Omental fat pad (tissue), 4 donors: ENCODE data around the gene IGBP1. TPM values are rescaled to one million over a fixed set of nuclear protein-coding genes. Genes with fewer than 3 reads are reported as not detected.
"Not testable (repeated sequence)": the region's sequence is repeated elsewhere in the genome, so short reads cannot be mapped to it uniquely, and the experiment has no call there.

ENCODE experiments used
- ATAC-seq: fragments of 150-250 bp; one replicate; pipeline ENCODE4 v1.9.1; 2016; ENCODE audit warnings: mild to moderate bottlenecking, moderate library complexity; ENCODE audit not compliant: low FRiP score
- DNase-seq: peaks from one replicate; pipeline ENCODE4 v3.0.0-alpha.2; 2019; ENCODE audit warnings: low spot score
- total RNA-seq, 4 donors: library from RNA; depleted of rRNA; stranded (reverse); fragments of >200 nt; gene quantifications; one replicate each; pipeline ENCODE4 v1.1.0, GENCODE V29; 2016
- TF ChIP-seq, protein P1 (sequence below), 3 donors: fragments of 450-650 bp; IDR thresholded peaks; one replicate each; pipeline ENCODE4 v1.5.1; 2016 to 2017; ENCODE audit warnings: antibody characterized with exemption in 3 of 3, mild to moderate bottlenecking in 3 of 3, moderate library complexity in 2 of 3

IGBP1 gene
- total RNA-seq, 4 donors from 2014 or later, result 43.1 to 63.7 (median 54.4) TPM

DNA sequence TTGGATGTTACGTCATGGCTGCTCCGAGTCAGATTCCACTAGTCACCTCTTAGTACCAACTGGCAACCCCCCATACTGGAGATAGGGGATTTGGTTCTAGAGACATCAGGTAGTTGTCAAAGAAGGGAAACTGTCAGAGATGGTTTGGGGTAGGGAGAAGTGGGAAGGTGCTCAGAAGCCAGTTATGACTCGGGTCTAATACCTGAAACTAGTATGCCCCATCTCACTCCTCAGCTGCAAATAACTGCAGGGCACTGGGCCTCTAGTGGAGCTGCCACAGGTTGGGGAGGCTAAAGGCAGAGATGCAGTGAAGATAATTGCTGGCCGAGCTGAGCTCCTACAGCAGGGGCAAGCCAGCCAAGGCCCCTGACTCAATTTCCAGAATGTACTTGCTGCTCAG lies 41.0 kb upstream of the IGBP1 start:
- TF ChIP-seq, protein P1, sequence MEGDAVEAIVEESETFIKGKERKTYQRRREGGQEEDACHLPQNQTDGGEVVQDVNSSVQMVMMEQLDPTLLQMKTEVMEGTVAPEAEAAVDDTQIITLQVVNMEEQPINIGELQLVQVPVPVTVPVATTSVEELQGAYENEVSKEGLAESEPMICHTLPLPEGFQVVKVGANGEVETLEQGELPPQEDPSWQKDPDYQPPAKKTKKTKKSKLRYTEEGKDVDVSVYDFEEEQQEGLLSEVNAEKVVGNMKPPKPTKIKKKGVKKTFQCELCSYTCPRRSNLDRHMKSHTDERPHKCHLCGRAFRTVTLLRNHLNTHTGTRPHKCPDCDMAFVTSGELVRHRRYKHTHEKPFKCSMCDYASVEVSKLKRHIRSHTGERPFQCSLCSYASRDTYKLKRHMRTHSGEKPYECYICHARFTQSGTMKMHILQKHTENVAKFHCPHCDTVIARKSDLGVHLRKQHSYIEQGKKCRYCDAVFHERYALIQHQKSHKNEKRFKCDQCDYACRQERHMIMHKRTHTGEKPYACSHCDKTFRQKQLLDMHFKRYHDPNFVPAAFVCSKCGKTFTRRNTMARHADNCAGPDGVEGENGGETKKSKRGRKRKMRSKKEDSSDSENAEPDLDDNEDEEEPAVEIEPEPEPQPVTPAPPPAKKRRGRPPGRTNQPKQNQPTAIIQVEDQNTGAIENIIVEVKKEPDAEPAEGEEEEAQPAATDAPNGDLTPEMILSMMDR (IDR thresholded peaks at IDR 0.05), result no peak

DNA sequence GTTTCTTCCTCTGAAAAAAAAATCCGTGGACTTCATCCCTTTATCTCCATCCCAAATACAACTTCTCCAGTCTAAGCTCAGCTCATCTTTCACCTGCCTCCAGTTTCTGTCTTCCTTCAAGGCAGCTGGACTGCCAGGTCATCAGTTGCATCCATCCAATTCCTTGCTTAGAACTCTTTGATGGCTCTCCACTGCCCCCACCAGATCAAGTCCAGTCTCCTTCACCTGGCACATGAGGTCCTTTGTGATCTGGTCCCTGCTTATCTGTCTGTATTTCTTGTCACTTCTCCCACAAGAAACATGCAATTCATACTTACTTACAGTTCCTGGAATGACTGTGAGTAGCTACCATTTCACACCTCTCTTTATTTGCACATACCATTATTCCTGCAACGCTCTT lies 37.2 kb upstream of the IGBP1 start:
- TF ChIP-seq, protein P1 (IDR thresholded peaks at IDR 0.05), result no peak
- no peak for DNase-seq
- no peak for ATAC-seq

More for the DNA sequence above, 41.0 kb upstream of the IGBP1 start:
- DNase-seq (no peak), ATAC-seq (no peak)

DNA sequence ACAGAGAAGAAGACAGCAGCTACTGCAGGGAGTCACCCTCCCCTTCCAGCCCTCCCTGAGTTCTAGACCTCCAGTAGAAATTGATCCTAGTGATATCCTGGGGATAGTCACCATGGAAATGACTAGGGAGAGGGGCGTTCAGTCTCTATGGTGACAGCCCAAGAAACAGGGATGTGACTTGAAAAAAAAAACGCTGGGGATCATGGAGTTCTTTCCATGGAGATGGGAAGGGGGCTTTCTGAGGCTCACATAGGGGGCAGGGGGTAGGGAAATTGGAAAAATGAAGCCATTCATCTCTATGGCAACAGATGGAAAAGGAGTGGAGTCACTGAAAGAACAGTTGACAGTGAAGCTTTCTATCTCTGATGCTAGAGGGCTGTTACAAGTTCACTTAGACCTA lies 28.0 kb upstream of the IGBP1 start:
- DNase-seq (no peak), ATAC-seq (no peak)
- TF ChIP-seq, protein P1 (IDR thresholded peaks at IDR 0.05), result no peak

DNA sequence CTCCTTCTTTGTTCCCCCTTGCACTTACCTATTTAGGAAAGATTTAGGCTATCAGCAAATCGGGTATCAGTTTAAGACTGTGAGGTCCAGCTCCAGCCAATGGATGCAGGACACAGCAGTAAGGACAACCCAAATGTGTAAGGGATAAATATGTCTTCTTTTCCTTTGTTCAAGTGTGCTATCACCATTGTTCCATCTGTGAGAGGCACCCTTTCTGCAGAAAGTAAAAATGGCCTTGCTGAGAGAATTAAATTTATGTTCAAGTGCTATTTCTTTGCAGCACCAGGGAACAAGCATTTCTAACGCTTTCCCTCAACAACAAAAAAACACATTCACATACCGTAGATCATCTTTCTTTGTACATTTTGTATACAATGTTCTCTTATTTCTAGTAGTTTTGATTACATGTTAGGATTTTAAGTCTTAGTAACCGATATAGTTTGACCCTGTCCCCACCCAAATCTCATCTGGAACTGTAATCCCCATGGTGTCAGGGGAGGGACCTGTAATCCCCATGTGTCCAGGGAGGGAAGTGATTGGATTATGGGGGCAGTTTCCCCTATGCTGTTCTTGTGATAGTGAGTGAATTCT lies 21.7 kb upstream of the IGBP1 start:
- not testable (repeated sequence) for ATAC-seq

GRCh38 chrX:70117738-70118137 lies 15.5 kb upstream of the IGBP1 start:
- TF ChIP-seq, protein P1 (IDR thresholded peaks at IDR 0.05), result no peak
- ATAC-seq (no peak), DNase-seq (no peak)

More for the DNA sequence above, 21.7 kb upstream of the IGBP1 start:
- not testable (repeated sequence) for DNase-seq

DNA sequence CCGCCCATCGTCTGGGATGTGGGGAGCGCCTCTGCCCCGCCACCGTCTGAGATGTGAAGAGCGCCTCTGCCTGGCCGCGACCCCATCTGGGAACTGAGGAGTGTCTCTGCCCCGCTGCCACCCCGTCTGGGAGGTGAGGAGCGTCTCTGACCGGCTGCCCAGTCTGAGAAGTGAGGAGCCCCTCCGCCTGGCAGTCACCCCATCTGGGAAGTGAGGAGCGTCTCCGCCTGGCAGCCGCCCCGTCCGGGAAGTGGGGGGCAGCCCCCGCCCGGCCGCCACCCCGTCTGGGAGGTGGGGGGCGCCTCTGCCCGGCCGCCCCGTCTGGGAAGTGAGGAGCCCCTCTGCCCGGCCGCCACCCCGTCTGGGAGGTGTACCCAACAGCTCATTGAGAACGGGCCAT lies 10.2 kb upstream of the IGBP1 start:
- not testable (repeated sequence) for ATAC-seq, DNase-seq

GRCh38 chrX:70124678-70125077 lies 8.6 kb upstream of the IGBP1 start:
- ATAC-seq (no peak), DNase-seq (no peak)
- TF ChIP-seq, protein P1 (IDR thresholded peaks at IDR 0.05), result no peak

DNA sequence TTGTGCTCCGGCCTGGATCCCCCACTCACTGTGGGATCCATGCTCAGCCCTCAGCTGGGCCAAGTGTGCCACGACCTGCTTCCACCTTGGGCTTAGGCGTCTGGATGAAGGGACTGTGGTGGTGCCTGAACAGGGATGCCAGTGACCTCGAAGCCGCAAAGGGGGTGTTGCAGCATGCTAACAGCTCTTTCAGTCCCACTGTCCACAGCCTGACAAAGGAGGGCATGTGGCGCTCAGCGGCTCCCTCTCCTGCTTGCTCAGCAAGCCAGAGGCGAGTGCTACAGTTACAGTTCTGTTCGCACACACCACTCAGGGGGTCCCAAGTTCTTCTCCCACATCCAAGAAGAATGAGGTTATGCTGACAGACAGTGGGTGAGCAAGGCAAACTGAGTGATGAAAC lies 5.2 kb upstream of the IGBP1 start:
- DNase-seq, result no peak
- TF ChIP-seq, protein P1 (IDR thresholded peaks at IDR 0.05), result no peak
- ATAC-seq, result no peak
